Gastroesophageal sphincter (tissue), 3 donors: ENCODE results near the gene TNRC6B.

ENCODE experiments used
- CTCF ChIP-seq, 4 experiments: fragments of 200-600 bp in 2 of 4; fragments of 450-650 bp in 2 of 4; sonication (generic) in 1 of 4; IDR thresholded peaks; one replicate each; pipeline ENCODE4 v1.5.1; 2017 to 2019; ENCODE audit warnings: antibody characterized with exemption in 4 of 4, mild to moderate bottlenecking in 2 of 4, moderate library complexity in 2 of 4
- EP300 ChIP-seq: sonication (generic); formaldehyde crosslinking; IDR thresholded peaks from one replicate; pipeline ENCODE4 v1.6.1; 2017; ENCODE audit warnings: antibody characterized with exemption, mild to moderate bottlenecking
- POLR2A ChIP-seq, 2 donors: fragments of 450-650 bp; IDR thresholded peaks; one replicate each; pipeline ENCODE4 v1.6.1; 2017; ENCODE audit warnings: antibody characterized with exemption in 2 of 2, mild to moderate bottlenecking in 2 of 2, moderate library complexity in 1 of 2

- TF ChIP-seq CTCF (IDR thresholded peaks at IDR 0.05), result no peak
- no peak for TF ChIP-seq POLR2A (IDR thresholded peaks at IDR 0.05)
- TF ChIP-seq EP300, result no peak
Measured at GRCh38 chr22:40180403-40180802, 2.7 kb downstream of the TNRC6B start.
